KMS-11 (cell line): Measurements from ENCODE around the gene UNC13A.
"Not testable (repeated sequence)": the region's sequence is repeated elsewhere in the genome, so short reads cannot be mapped to it uniquely, and the experiment has no call there.

Source experiments
- H2AFZ ChIP-seq: fragments of 200-600 bp; sonication (generic); 2 replicates; pipeline ENCODE4 v1.6.1; 2016; ENCODE audit warnings: antibody characterized with exemption, mixed run types, low read depth
- H3K27ac ChIP-seq: fragments of 200-600 bp; sonication (generic); 2 replicates; pipeline ENCODE4 v1.6.1; 2016; ENCODE audit warnings: mild to moderate bottlenecking, mixed run types
- H3K27me3 ChIP-seq: fragments of 200-600 bp; sonication (generic); 2 replicates; pipeline ENCODE4 v1.6.1; 2017; ENCODE audit warnings: mild to moderate bottlenecking, low read depth, mixed run types, moderate library complexity; ENCODE audit not compliant: insufficient read depth
- H3K36me3 ChIP-seq: fragments of 200-600 bp; sonication (generic); 2 replicates; pipeline ENCODE4 v1.6.1; 2017; ENCODE audit warnings: mild to moderate bottlenecking, mixed run types; ENCODE audit not compliant: insufficient read depth
- H3K4me1 ChIP-seq: fragments of 200-600 bp; sonication (generic); 2 replicates; pipeline ENCODE4 v1.6.1; 2016; ENCODE audit warnings: mild to moderate bottlenecking, low read depth, mixed run types; ENCODE audit not compliant: poor library complexity, severe bottlenecking
- H3K4me2 ChIP-seq: fragments of 200-600 bp; sonication (generic); 2 replicates; pipeline ENCODE4 v1.7.0; 2016; ENCODE audit warnings: mild to moderate bottlenecking, mixed run types
- H3K4me3 ChIP-seq: fragments of 200-600 bp; sonication (generic); IDR thresholded peaks from 2 replicates; pipeline ENCODE4 v1.6.1; 2017; ENCODE audit warnings: low read depth, low read length, mixed read lengths; ENCODE audit not compliant: insufficient read depth
- H3K79me2 ChIP-seq: fragments of 200-600 bp; sonication (generic); 2 replicates; pipeline ENCODE4 v1.6.1; 2016; ENCODE audit warnings: low read depth, mixed run types; ENCODE audit not compliant: insufficient read depth
- H3K9ac ChIP-seq: fragments of 200-600 bp; sonication (generic); 2 replicates; pipeline ENCODE4 v1.6.1; 2016; ENCODE audit warnings: mild to moderate bottlenecking, mixed run types
- H4K20me1 ChIP-seq: fragments of 200-600 bp; sonication (generic); 2 replicates; pipeline ENCODE4 v1.6.1; 2016; ENCODE audit warnings: mild to moderate bottlenecking, mixed run types; ENCODE audit not compliant: insufficient read depth
- CTCF ChIP-seq: fragments of 200-600 bp; sonication (generic); conservative IDR thresholded peaks from 2 replicates; pipeline ENCODE4 v1.6.1; 2017; ENCODE audit warnings: low read depth, mild to moderate bottlenecking, antibody characterized with exemption, low read length, moderate library complexity, mixed read lengths

The UNC13A gene

GRCh38 chr19:17572638-17573037 lies 115.5 kb downstream of the UNC13A start:
- no peak for TF ChIP-seq CTCF
- H2AFZ ChIP-seq, result no peak overlapping the region
- H3K4me1 ChIP-seq, result no peaks in the 10 kb centered on the region
- H3K36me3 ChIP-seq, result peaks cover 3% of the 10 kb centered on the region; the same call in 1 of the 2 replicates
- no peak overlapping the region for H3K27ac ChIP-seq
- no peak overlapping the region for H3K4me2 ChIP-seq
- no peaks in the 10 kb centered on the region for H4K20me1 ChIP-seq
- no peaks in the 10 kb centered on the region for H3K79me2 ChIP-seq
- H3K9ac ChIP-seq, result no peak overlapping the region
- H3K4me3 ChIP-seq, result no peak overlapping the region
- H3K27me3 ChIP-seq, result no peaks in the 10 kb centered on the region

- H3K27ac ChIP-seq, result no peak overlapping the region
- H2AFZ ChIP-seq, result no peak overlapping the region
- no peaks in the 10 kb centered on the region for H3K4me1 ChIP-seq
- H3K79me2 ChIP-seq, result no peaks in the 10 kb centered on the region
- H3K36me3 ChIP-seq, result peaks cover 3% of the 10 kb centered on the region; the same call in 1 of the 2 replicates
- no peaks in the 10 kb centered on the region for H4K20me1 ChIP-seq
- no peaks in the 10 kb centered on the region for H3K27me3 ChIP-seq
- TF ChIP-seq CTCF, result no peak
- no peak overlapping the region for H3K9ac ChIP-seq
- no peak overlapping the region for H3K4me3 ChIP-seq
- H3K4me2 ChIP-seq, result no peak overlapping the region
These were observed 117.4 kb downstream of the UNC13A start for GRCh38 chr19:17570791-17571190.

GRCh38 chr19:17570291-17570690 lies 117.9 kb downstream of the UNC13A start:
- H3K79me2 ChIP-seq, H3K4me2 ChIP-seq, H3K27me3 ChIP-seq, H3K4me3 ChIP-seq, H3K4me1 ChIP-seq, H3K9ac ChIP-seq, H2AFZ ChIP-seq, H3K27ac ChIP-seq, H3K36me3 ChIP-seq, H4K20me1 ChIP-seq: not testable (repeated sequence)

- no peaks in the 10 kb centered on the region for H3K27me3 ChIP-seq
- H3K27ac ChIP-seq, result no peak overlapping the region
- TF ChIP-seq CTCF, result no peak
- no peaks in the 10 kb centered on the region for H3K4me1 ChIP-seq
- no peak overlapping the region for H3K4me3 ChIP-seq
- no peaks in the 10 kb centered on the region for H4K20me1 ChIP-seq
- H2AFZ ChIP-seq, result no peak overlapping the region
- H3K79me2 ChIP-seq, result no peaks in the 10 kb centered on the region
- peaks cover 3% of the 10 kb centered on the region; the same call in 1 of the 2 replicates for H3K36me3 ChIP-seq
- no peak overlapping the region for H3K9ac ChIP-seq
- H3K4me2 ChIP-seq, result no peak overlapping the region
These were observed 120.2 kb downstream of the UNC13A start for GRCh38 chr19:17567940-17568339.

GRCh38 chr19:17565611-17566010 lies 122.5 kb downstream of the UNC13A start:
- no peak overlapping the region for H3K9ac ChIP-seq
- no peak overlapping the region for H2AFZ ChIP-seq
- TF ChIP-seq CTCF, result no peak
- no peak overlapping the region for H3K27ac ChIP-seq
- no peaks in the 10 kb centered on the region for H4K20me1 ChIP-seq
- no peaks in the 10 kb centered on the region for H3K79me2 ChIP-seq
- no peak overlapping the region for H3K4me3 ChIP-seq
- no peaks in the 10 kb centered on the region for H3K27me3 ChIP-seq
- no peaks in the 10 kb centered on the region; the same call in 1 of the 2 replicates for H3K36me3 ChIP-seq
- no peaks in the 10 kb centered on the region for H3K4me1 ChIP-seq
- no peak overlapping the region for H3K4me2 ChIP-seq
